GM23338 (cell line): ENCODE results near the gene GNG7. TPM values are rescaled to one million over a fixed set of nuclear protein-coding genes. Genes with fewer than 3 reads are reported as not detected.

ENCODE experiments used
- ATAC-seq: fragments of 200-7000 bp; cut with Tn5 transposase; 3 replicates; pipeline ENCODE4 v1.9.1; 2020
- DNase-seq: peaks from one replicate; pipeline ENCODE4 v3.0.0-alpha.2; 2015; ENCODE audit warnings: low spot score
- H2AFZ ChIP-seq: fragments of 200-600 bp; sonication (generic); 2 replicates; pipeline ENCODE4 v1.8.0; 2016; ENCODE audit warnings: antibody characterized with exemption, mild to moderate bottlenecking, moderate library complexity
- H3F3A ChIP-seq: fragments of 200-600 bp; sonication (generic); replicated peaks from 2 replicates; pipeline ENCODE4 v1.8.0; 2017; ENCODE audit warnings: antibody characterized with exemption, mixed run types, low read depth
- H3K27ac ChIP-seq: fragments of 200-600 bp; sonication (generic); 2 replicates; pipeline ENCODE4 v1.6.1; 2016; ENCODE audit warnings: low read depth
- H3K27me3 ChIP-seq: fragments of 200-600 bp; sonication (generic); 2 replicates; pipeline ENCODE4 v1.8.0; 2016; ENCODE audit warnings: mild to moderate bottlenecking, mixed run types, moderate library complexity; ENCODE audit not compliant: insufficient read depth
- H3K36me3 ChIP-seq: fragments of 200-600 bp; sonication (generic); 2 replicates; pipeline ENCODE4 v1.8.0; 2016; ENCODE audit warnings: mild to moderate bottlenecking; ENCODE audit not compliant: insufficient read depth
- H3K4me1 ChIP-seq: fragments of 200-600 bp; sonication (generic); 2 replicates; pipeline ENCODE4 v1.8.0; 2016; ENCODE audit warnings: mild to moderate bottlenecking, moderate library complexity; ENCODE audit not compliant: insufficient read depth
- H3K4me2 ChIP-seq: fragments of 200-600 bp; sonication (generic); 2 replicates; pipeline ENCODE4 v1.7.1; 2017; ENCODE audit warnings: mixed run types
- H3K4me3 ChIP-seq: fragments of 200-600 bp; sonication (generic); 2 replicates; pipeline ENCODE4 v1.6.1; 2016; ENCODE audit warnings: mixed run types
- H3K79me2 ChIP-seq: fragments of 200-600 bp; sonication (generic); replicated peaks from 2 replicates; pipeline ENCODE4 v1.8.0; 2017; ENCODE audit warnings: mild to moderate bottlenecking; ENCODE audit not compliant: insufficient read depth
- H3K9me2 ChIP-seq: fragments of 200-600 bp; sonication (generic); 2 replicates; pipeline ENCODE4 v1.8.0; 2017; ENCODE audit not compliant: insufficient read depth
- H4K20me1 ChIP-seq: fragments of 200-600 bp; sonication (generic); replicated peaks from 2 replicates; pipeline ENCODE4 v1.8.0; 2017; ENCODE audit warnings: mild to moderate bottlenecking; ENCODE audit not compliant: insufficient read depth
- H3K27ac Mint-ChIP-seq: 2 replicates; pipeline ENCODE4 v1.8.0; 2020; ENCODE audit warnings: inconsistent platforms, mild to moderate bottlenecking, moderate library complexity, mixed read lengths
- H3K27me3 Mint-ChIP-seq: 3 replicates; pipeline ENCODE4 v1.8.0; 2022; ENCODE audit warnings: low read depth, mild to moderate bottlenecking, moderate library complexity, mixed read lengths, inconsistent platforms; ENCODE audit not compliant: insufficient read depth, poor library complexity
- H3K36me3 Mint-ChIP-seq: 3 replicates; pipeline ENCODE4 v1.8.0; 2021; ENCODE audit warnings: low read depth, mild to moderate bottlenecking, inconsistent platforms, moderate library complexity, mixed read lengths
- H3K4me1 Mint-ChIP-seq: 3 replicates; pipeline ENCODE4 v1.8.0; 2020; ENCODE audit warnings: mild to moderate bottlenecking, inconsistent platforms, mixed read lengths
- H3K4me3 Mint-ChIP-seq: 3 replicates; pipeline ENCODE4 v1.8.0; 2021; ENCODE audit warnings: moderate library complexity, mild to moderate bottlenecking, inconsistent platforms, mixed read lengths
- H3K9me3 Mint-ChIP-seq: 3 replicates; pipeline ENCODE4 v1.8.0; 2020; ENCODE audit warnings: moderate library complexity, mild to moderate bottlenecking, inconsistent platforms, mixed read lengths
- CREB1 ChIP-seq: fragments of 250-450 bp; sonication (Bioruptor Pico); IDR thresholded peaks from 2 replicates; pipeline ENCODE4 v1.5.0; 2020; ENCODE audit warnings: low read depth, mild to moderate bottlenecking, moderate library complexity
- EZH2phosphoT487 ChIP-seq: fragments of 200-600 bp; sonication (generic); IDR thresholded peaks from one replicate; pipeline ENCODE4 v1.8.1; 2018; ENCODE audit warnings: antibody characterized with exemption; ENCODE audit not compliant: unreplicated experiment
- NANOG ChIP-seq: IDR thresholded peaks from 2 replicates; pipeline ENCODE4 v1.6.1; 2016; ENCODE audit warnings: antibody characterized with exemption, borderline replicate concordance
- ZNF331 ChIP-seq: fragments of 250-450 bp; sonication (Bioruptor Pico); IDR thresholded peaks from 2 replicates; pipeline ENCODE4 v1.5.0; 2020; ENCODE audit warnings: low read depth, mild to moderate bottlenecking, moderate library complexity
- polyA plus RNA-seq: library from polyadenylated mRNA; unstranded; fragments of >200 nt; fragmentation: Nextera tagmentation; extraction: Ambion mirVana; gene quantifications from 2 replicates; pipeline ENCODE4 v1.2.1, GENCODE V29; 2016
- total RNA-seq: library from RNA; depleted of rRNA; stranded (reverse); fragments of >200 nt; shearing (Covaris generic); gene quantifications from 2 replicates; pipeline ENCODE4 v1.2.3, GENCODE V29; 2014
- TF ChIP-seq, protein P1 (sequence below): IDR thresholded peaks from one replicate; pipeline ENCODE4 v1.6.1; 2018; ENCODE audit warnings: antibody characterized with exemption; ENCODE audit not compliant: unreplicated experiment

The GNG7 gene
- total and polyA plus RNA-seq, 2 experiments from 2014 or later: 5.1 to 5.4 TPM

DNA sequence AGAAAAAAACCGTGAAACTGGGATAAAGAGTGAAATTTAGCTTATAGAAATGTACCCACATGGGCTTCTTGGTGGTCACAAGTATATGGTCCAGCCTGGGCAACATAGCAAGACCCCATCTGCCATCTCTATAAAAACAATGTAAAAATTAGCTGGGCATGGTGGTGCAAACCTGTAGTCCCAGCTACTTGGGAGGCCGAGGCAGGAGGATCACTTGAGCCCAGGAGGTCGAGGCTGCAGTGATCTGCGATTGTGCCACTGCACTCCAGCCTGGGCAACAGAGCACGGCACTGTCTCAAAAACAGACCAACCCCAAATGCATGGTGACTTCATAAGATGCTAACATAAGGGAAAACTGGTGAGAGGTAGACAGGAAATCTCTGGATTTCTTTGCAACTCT, 54.4 kb downstream of the GNG7 start:
- H3K4me3 Mint-ChIP-seq: no peak overlapping the region
- no peak overlapping the region for H3K4me2 ChIP-seq
- no peak for ATAC-seq

GRCh38 chr19:2646866-2647535, 55.5 kb downstream of the GNG7 start:
- no peaks in the 10 kb centered on the region for H3K36me3 Mint-ChIP-seq
- Histone ChIP-seq H3K9me2 (no peaks in the 10 kb centered on the region), H3K4me1 (no peaks in the 10 kb centered on the region), H3K4me3 (no peak overlapping the region), H2AFZ (no peak overlapping the region), H3K4me2 (no peak overlapping the region), H3K79me2 (no peaks in the 10 kb centered on the region), H3F3A (no peaks in the 10 kb centered on the region), H3K27me3 (no peaks in the 10 kb centered on the region), H3K36me3 (no peaks in the 10 kb centered on the region), H4K20me1 (no peaks in the 10 kb centered on the region; the same call in 1 of the 2 replicates), H3K27ac (no peak overlapping the region)
- DNase-seq (no peak), ATAC-seq (no peak)
- H3K9me3 Mint-ChIP-seq: no peaks in the 10 kb centered on the region
- no peaks in the 10 kb centered on the region; the same call in 2 of the 3 replicates for H3K4me1 Mint-ChIP-seq
- H3K4me3 Mint-ChIP-seq: no peak overlapping the region
- TF ChIP-seq, protein P1, sequence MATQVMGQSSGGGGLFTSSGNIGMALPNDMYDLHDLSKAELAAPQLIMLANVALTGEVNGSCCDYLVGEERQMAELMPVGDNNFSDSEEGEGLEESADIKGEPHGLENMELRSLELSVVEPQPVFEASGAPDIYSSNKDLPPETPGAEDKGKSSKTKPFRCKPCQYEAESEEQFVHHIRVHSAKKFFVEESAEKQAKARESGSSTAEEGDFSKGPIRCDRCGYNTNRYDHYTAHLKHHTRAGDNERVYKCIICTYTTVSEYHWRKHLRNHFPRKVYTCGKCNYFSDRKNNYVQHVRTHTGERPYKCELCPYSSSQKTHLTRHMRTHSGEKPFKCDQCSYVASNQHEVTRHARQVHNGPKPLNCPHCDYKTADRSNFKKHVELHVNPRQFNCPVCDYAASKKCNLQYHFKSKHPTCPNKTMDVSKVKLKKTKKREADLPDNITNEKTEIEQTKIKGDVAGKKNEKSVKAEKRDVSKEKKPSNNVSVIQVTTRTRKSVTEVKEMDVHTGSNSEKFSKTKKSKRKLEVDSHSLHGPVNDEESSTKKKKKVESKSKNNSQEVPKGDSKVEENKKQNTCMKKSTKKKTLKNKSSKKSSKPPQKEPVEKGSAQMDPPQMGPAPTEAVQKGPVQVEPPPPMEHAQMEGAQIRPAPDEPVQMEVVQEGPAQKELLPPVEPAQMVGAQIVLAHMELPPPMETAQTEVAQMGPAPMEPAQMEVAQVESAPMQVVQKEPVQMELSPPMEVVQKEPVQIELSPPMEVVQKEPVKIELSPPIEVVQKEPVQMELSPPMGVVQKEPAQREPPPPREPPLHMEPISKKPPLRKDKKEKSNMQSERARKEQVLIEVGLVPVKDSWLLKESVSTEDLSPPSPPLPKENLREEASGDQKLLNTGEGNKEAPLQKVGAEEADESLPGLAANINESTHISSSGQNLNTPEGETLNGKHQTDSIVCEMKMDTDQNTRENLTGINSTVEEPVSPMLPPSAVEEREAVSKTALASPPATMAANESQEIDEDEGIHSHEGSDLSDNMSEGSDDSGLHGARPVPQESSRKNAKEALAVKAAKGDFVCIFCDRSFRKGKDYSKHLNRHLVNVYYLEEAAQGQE: no peak
- no peak for TF ChIP-seq ZNF331
- H3K27ac Mint-ChIP-seq: no peak overlapping the region
- peaks cover 4% of the 10 kb centered on the region for H3K27me3 Mint-ChIP-seq

More for the DNA sequence above, 54.4 kb downstream of the GNG7 start:
- Histone ChIP-seq H3F3A (no peaks in the 10 kb centered on the region), H3K79me2 (no peaks in the 10 kb centered on the region), H3K27ac (no peak overlapping the region), H3K36me3 (no peaks in the 10 kb centered on the region), H2AFZ (no peak overlapping the region), H3K9me2 (no peaks in the 10 kb centered on the region), H4K20me1 (no peaks in the 10 kb centered on the region; the same call in 1 of the 2 replicates), H3K27me3 (no peaks in the 10 kb centered on the region), H3K4me1 (no peaks in the 10 kb centered on the region), H3K4me3 (no peak overlapping the region)
- DNase-seq: no peak
- H3K27ac Mint-ChIP-seq: no peak overlapping the region
- H3K36me3 Mint-ChIP-seq: no peaks in the 10 kb centered on the region
- H3K9me3 Mint-ChIP-seq: no peaks in the 10 kb centered on the region
- TF ChIP-seq, protein P1: no peak
- TF ChIP-seq NANOG (no peak), EZH2phosphoT487 (no peak), CREB1 (no peak)
- H3K4me1 Mint-ChIP-seq: no peaks in the 10 kb centered on the region; the same call in 2 of the 3 replicates
- H3K27me3 Mint-ChIP-seq: peaks cover 2% of the 10 kb centered on the region
